ENCODE data around the gene P2RX1.

GRCh38 chr17:3950584-3950983 lies 34.3 kb upstream of the P2RX1 start:
- TF ChIP-seq CTCF (IDR thresholded peaks at IDR 0.05; ENCODE audit: low read length) (no peak), EZH2 (IDR thresholded peaks at IDR 0.05; ENCODE audit: borderline replicate concordance, low read length) (no peak)
